NCI-H2029 (cell line): ENCODE data around the gene IP6K3.
A peak's percentile ranks its signal among the peaks of the same experiment; 100 is the strongest.

Experiments
- DNase-seq: peaks from one replicate; lab custom pipeline; 2025; lab: John Stamatoyannopoulos, UW

The IP6K3 gene

GRCh38 chr6:33740794-33741193, 5.9 kb downstream of the IP6K3 start:
- DNase-seq: no peak

GRCh38 chr6:33740204-33740608, 6.5 kb downstream of the IP6K3 start:
- no peak for DNase-seq

- DNase-seq: no peak
Observed at GRCh38 chr6:33739571-33739970, 7.1 kb downstream of the IP6K3 start.

DNA sequence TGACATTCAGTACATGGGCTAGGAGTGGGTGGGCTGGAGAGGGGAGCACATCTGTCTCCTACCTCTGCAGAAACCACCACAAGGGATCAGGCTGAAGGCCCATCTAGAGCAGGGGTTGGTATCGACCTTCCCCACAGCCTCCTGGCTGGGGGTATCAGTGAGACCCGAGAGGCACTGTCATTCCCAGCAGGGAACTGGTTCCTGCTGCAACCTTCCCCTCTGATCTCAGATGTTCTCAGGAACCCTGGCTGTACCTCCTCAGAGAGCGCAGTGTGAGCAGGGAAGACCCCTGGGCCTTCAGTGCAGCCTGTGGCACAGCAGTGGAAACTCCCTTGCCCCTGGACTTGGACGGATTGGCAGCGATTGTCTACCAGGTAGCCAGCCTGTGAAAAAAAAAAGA, 7.8 kb downstream of the IP6K3 start:
- no peak for DNase-seq

DNA sequence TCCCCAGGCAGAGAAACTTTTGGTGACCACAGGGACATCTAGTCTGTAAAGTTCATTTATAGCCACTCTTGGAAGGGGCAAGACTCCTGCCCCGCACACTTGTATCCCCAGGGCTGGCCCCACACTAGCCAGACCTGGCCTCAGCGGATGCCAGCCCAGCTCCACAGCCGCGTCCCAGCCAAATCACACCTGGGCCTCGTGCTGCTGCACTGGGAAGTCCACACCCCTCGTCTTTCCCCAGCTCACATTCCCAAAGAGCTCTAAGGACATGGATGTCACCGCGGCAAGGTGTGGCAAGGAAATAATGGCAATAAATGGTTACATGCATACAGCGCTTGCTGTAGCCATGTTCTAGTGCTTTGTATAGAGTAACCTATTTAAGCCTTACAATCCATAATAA, 8.6 kb downstream of the IP6K3 start:
- no peak for DNase-seq

DNA sequence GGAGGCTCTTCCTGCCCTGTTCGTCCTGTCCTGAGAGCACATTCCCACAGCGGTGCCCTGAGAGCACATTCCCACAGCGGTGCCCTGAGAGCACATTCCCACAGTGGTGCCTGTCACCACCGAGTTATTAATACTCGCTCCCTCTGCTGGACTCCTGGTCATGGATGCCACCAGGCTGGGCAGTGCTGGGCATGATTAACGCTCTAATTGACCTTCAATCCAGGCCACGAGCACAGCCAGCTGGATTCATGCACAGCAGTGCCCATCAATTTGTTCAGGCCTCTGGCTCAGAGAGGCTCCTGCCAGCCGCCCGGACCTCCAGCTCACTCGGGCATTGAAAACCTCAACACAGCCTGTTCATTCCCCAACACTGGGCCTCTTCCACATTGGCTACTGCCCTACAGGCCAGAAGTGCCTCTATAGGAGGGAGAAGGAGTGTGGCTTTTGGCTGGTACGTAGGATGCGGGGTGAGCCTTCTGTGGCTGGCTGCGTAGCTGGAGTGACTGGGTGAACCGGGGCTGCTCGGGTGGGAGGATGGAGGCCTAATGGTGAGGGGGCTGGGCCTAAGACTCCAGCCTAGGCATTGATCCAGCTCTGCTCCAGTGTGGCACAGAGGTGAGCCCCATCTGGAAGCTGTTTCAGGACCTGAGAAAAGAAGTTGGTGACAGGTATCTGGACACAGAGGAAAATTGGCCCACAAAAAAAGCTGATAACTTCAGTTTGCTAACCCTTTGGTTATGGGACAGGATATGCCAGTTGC, 9.3 kb downstream of the IP6K3 start:
- DNase-seq: no peak

GRCh38 chr6:33735216-33735615, 11.5 kb downstream of the IP6K3 start:
- no peak for DNase-seq

- DNase-seq: no peak
Observed at GRCh38 chr6:33733709-33734007, 13.0 kb downstream of the IP6K3 start.

DNA sequence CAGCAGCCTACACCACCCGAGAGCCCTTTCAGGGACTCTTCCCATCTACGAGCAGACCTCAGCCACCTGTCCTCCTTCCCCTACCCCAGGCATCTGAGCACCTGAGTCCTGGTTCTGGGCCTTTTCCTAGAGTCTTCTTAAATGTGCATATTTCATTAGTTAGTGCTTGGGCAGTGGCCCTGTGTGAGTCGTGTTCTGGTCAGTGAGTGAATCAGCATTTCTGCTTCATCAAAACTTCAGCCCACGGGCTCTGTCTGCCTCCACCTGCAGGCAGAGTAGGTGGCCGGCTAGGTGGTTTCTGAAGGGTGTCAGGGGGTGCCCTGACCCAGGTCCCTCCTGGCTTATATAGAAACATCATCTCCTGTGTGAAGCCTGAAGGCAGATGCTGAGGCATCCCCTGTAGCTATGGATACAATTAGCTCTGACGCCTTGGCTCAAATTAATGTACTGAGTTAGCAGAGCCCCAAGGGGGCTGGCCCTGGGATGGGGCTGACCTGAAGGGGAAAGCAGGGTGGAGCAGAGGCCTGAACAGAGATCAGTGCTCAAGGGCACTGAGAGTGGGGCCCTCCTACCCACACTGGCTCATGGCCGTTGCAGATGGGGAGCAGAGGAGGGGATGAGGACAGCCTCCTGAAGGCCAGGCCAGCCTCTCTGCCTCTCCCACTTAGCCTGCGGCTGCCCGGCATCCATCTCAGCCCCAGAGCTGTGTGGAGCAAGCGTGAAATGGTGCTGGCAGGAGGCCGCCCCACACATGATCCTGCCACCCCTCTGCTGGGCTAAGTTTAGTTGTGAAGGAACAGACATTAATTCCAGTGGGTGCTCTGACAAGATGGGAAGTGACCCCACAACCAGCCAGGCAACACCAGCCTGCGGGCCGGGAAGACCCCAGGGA, 13.6 kb downstream of the IP6K3 start:
- no peak for DNase-seq

GRCh38 chr6:33732385-33732784, 14.3 kb downstream of the IP6K3 start:
- no peak for DNase-seq

DNA sequence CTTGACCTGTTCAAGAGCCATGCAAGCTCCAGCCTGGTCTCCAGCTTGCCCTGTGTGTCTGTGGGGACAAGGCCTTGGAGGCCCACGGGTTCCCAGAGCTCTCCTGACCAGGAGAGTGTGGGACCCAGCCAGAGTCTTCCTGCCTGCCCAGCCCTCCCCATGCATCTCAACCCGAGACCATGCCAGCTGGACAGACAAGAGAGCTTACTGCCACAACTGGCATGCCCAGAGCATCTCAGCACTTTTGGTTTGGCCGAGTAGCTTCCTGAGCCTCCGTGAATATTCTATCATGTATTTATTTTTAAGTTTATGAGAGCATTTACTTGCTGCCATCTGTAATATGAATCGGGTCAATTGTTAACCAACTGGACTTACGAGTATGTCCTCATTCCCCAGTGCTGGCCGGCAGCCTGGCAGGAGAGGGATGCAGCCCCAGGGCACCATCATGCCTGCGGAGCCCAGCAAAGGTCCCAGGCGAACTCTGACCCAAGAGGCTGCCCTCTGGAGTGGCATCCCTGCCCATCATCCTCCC, 14.9 kb downstream of the IP6K3 start:
- DNase-seq: no peak

- DNase-seq: no peak
Observed at GRCh38 chr6:33731035-33731434, 15.7 kb downstream of the IP6K3 start.

GRCh38 chr6:33730611-33731010, 16.1 kb downstream of the IP6K3 start:
- no peak for DNase-seq

- DNase-seq: no peak
Observed at GRCh38 chr6:33729059-33729458, 17.6 kb downstream of the IP6K3 start.

DNA sequence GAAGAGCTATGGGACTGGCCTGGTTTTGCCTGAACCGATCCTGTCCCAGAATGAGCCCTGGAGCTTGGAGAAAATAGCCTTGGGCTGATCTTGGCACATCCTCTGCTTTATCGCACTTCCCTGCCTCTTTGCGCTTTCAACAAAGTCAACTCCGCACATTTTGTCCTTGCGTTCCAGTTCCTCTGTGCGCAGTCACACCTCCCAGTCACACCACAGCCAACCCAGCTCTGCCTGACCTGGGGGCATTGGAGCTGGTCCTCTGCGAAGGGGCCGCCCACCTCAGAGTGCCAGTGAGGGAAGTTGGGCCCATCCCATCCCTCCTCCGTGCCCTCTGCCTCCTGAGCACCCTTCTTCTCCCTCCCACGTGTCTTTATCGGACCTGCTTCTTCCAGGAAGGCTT, 18.3 kb downstream of the IP6K3 start:
- no peak for DNase-seq

DNA sequence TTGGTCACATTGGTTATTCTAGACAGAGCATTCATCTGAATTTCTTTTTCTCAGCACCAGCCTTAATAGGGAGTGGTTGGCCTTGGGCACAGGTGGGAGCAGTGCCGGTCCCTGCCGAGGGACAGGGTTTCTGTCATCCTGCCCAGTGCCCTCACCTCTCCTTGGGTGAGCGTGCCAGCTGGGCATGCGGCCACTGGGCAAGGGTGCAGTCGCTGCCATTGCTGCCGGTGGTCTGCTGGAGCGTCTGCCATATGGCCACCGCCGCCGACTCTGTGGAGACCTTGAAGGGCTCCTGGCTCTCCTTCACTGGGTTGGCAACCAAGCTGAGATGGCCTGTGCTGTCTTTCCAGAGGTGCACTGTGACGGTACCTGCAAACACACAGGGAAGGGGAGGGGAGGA, 18.8 kb downstream of the IP6K3 start:
- DNase-seq: peak; percentile 56

- DNase-seq: no peak
Observed at GRCh38 chr6:33727126-33727525, 19.6 kb downstream of the IP6K3 start.

GRCh38 chr6:33726696-33727095, 20.0 kb downstream of the IP6K3 start:
- DNase-seq: no peak

- no peak for DNase-seq
Observed at GRCh38 chr6:33725891-33726673, 20.6 kb downstream of the IP6K3 start.

DNA sequence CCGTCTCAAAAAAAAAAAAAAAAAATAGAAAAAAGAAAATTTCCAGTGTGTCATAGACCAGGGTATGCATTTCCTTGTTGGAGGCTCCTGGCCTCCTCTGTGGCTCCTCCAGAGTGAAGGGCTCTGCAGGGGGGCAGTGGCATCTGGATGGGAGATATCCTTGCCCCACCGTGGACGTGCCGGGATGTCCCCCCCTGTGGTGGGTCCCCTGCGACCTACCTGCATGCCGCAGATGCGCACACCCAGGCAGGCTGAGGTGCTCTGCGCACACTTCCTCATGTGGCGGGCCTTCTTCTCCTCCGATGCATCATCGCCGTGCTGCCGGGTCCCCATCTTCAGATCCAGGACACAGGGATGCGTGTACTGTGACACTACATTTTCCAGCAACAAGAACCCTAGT, 21.5 kb downstream of the IP6K3 start:
- DNase-seq: no peak

DNA sequence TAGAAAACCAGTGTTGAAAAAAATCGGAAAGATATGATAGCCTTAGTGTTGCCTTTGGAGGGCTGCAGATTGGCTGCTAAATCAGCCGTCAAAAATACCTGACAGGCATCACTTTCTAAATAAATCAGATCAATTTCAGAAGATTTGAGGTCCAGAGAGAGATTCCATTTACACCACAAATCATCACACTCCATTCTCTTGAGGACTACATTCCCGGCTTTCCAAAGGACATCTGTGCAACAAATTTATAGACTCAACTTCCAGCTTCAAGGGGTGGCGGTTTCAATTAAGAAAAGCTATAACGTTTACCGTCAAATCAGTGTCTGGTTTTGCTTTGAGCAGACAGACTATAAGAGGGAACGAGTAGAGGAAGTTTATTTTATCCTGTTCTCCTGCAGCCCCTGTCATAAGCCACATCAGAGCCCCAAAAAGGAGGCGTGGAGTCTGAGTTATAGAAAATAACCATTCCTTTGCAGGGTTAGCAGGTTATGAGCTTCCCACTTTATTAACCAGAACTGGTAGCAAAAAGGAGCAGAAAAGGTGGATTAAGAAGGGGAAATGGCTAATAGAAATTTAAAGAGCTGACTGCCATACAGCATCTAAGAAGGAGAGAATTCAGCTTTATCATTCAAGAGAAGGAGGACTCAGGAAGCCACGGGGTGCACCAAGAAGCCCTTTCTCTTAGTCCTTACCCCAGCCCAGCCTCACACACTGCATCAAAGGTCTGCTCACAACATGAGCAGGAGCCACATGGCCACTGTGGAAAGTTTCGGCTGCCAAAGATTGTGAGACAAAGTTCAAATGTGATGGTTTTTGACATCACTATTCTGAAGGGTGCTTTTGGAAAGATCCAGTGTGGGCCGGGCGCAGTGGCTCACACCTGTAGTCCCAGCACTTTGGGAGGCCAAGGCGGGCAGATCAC, 22.3 kb downstream of the IP6K3 start:
- no peak for DNase-seq
